ENCODE data around the gene ZDHHC11B.

ZDHHC11B gene

GRCh38 chr5:672329-673160 is 112.0 kb downstream of the ZDHHC11B start:
- peak; percentile 66 for DNase-seq (ENCODE audit: low read depth)

- peak; percentile 44 for DNase-seq (ENCODE audit: low read depth)
These were observed 112.8 kb downstream of the ZDHHC11B start for GRCh38 chr5:671459-672328.

- no peak for DNase-seq (ENCODE audit: low read depth)
These were observed 113.9 kb downstream of the ZDHHC11B start for GRCh38 chr5:670396-671270.

GRCh38 chr5:669842-670395 is 114.6 kb downstream of the ZDHHC11B start:
- no peak for DNase-seq (ENCODE audit: low read depth)

- DNase-seq (ENCODE audit: low read depth) = no peak
These were observed 115.3 kb downstream of the ZDHHC11B start for GRCh38 chr5:669111-669841.

- DNase-seq (ENCODE audit: low read depth) = no peak
These were observed 116.1 kb downstream of the ZDHHC11B start for GRCh38 chr5:668283-668995.

GRCh38 chr5:666816-667498 is 117.6 kb downstream of the ZDHHC11B start:
- no peak for DNase-seq (ENCODE audit: low read depth)

GRCh38 chr5:665956-666711 is 118.4 kb downstream of the ZDHHC11B start:
- no peak for DNase-seq (ENCODE audit: low read depth)

- no peak for DNase-seq (ENCODE audit: low read depth)
These were observed 119.0 kb downstream of the ZDHHC11B start for GRCh38 chr5:665541-665955.

- DNase-seq (ENCODE audit: low read depth) = no peak
These were observed 119.6 kb downstream of the ZDHHC11B start for GRCh38 chr5:664994-665360.

GRCh38 chr5:664343-664993 is 120.1 kb downstream of the ZDHHC11B start:
- no peak for DNase-seq (ENCODE audit: low read depth)

GRCh38 chr5:663436-664342 is 120.8 kb downstream of the ZDHHC11B start:
- DNase-seq (ENCODE audit: low read depth) = no peak

GRCh38 chr5:662751-663435 is 121.6 kb downstream of the ZDHHC11B start:
- DNase-seq (ENCODE audit: low read depth) = no peak

- no peak for DNase-seq (ENCODE audit: low read depth)
These were observed 122.4 kb downstream of the ZDHHC11B start for GRCh38 chr5:661891-662750.

GRCh38 chr5:660491-661030 is 124.0 kb downstream of the ZDHHC11B start:
- no peak for DNase-seq (ENCODE audit: low read depth)
